Stomach (tissue), 4 donors: ENCODE results near the gene SEPTIN2.

ENCODE experiments used
- CTCF ChIP-seq, 7 experiments: fragments of 450-650 bp in 4 of 7; fragments of 200-600 bp in 3 of 7; sonication (generic) in 3 of 7; IDR thresholded peaks; one replicate each; pipeline ENCODE4 v1.5.1; 2016 to 2019; ENCODE audit warnings: antibody characterized with exemption in 7 of 7, control low read depth in 2 of 7, mild to moderate bottlenecking in 1 of 7
- EP300 ChIP-seq: sonication (generic); formaldehyde crosslinking; IDR thresholded peaks from one replicate; pipeline ENCODE4 v1.6.1; 2017; ENCODE audit warnings: antibody characterized with exemption
- POLR2A ChIP-seq, 4 donors: fragments of 450-650 bp; IDR thresholded peaks; one replicate each; pipeline ENCODE4 v1.6.1; 2016; ENCODE audit warnings: antibody characterized with exemption in 4 of 4, control low read depth in 2 of 4, mild to moderate bottlenecking in 1 of 4, moderate library complexity in 1 of 4
- POLR2AphosphoS5 ChIP-seq, 3 donors: sonication (generic); formaldehyde crosslinking; IDR thresholded peaks; one replicate each; pipeline ENCODE4 v1.6.1; 2016; ENCODE audit warnings: antibody characterized with exemption in 3 of 3

GRCh38 chr2:241355983-241356870 is 40.5 kb downstream of the SEPTIN2 start, which contains the start of gene FARP2:
- no peak for TF ChIP-seq POLR2A (IDR thresholded peaks at IDR 0.05)
- no peak for TF ChIP-seq CTCF (IDR thresholded peaks at IDR 0.05)
- TF ChIP-seq POLR2AphosphoS5 (IDR thresholded peaks at IDR 0.05), result peak; percentile 2 to 94 (median 88)
- TF ChIP-seq EP300, result no peak
